HG03095 (cell line): ENCODE data around the gene IGSF3.
"Not testable (repeated sequence)": the region's sequence is repeated elsewhere in the genome, so short reads cannot be mapped to it uniquely, and the experiment has no call there.

ENCODE experiments used
- ATAC-seq: cut with Tn5 transposase; IDR thresholded peaks from one replicate; pipeline ENCODE4 v1.9.1; 2021; ENCODE audit warnings: moderate library complexity; ENCODE audit not compliant: unreplicated experiment

IGSF3 gene

GRCh38 chr1:116631996-116632925 is 35.3 kb downstream of the IGSF3 start:
- not testable (repeated sequence) for ATAC-seq

- ATAC-seq, result not testable (repeated sequence)
Measured at GRCh38 chr1:116631554-116631953, 36.0 kb downstream of the IGSF3 start.

GRCh38 chr1:116630057-116630456 is 37.5 kb downstream of the IGSF3 start:
- ATAC-seq, result not testable (repeated sequence)

- ATAC-seq, result not testable (repeated sequence)
Measured at GRCh38 chr1:116629441-116629840, 38.1 kb downstream of the IGSF3 start.

- ATAC-seq, result no peak
Measured at GRCh38 chr1:116628448-116628847, 39.1 kb downstream of the IGSF3 start.

- not testable (repeated sequence) for ATAC-seq
Measured at GRCh38 chr1:116627357-116627756, 40.2 kb downstream of the IGSF3 start.

GRCh38 chr1:116626915-116627314 is 40.6 kb downstream of the IGSF3 start:
- ATAC-seq, result not testable (repeated sequence)

GRCh38 chr1:116625155-116625554 is 42.4 kb downstream of the IGSF3 start:
- ATAC-seq, result not testable (repeated sequence)

GRCh38 chr1:116624040-116624439 is 43.5 kb downstream of the IGSF3 start:
- ATAC-seq, result no peak

- ATAC-seq, result not testable (repeated sequence)
Measured at GRCh38 chr1:116622496-116622895, 45.0 kb downstream of the IGSF3 start.

GRCh38 chr1:116621756-116622155 is 45.8 kb downstream of the IGSF3 start:
- ATAC-seq, result not testable (repeated sequence)

GRCh38 chr1:116620392-116620791 is 47.1 kb downstream of the IGSF3 start:
- ATAC-seq, result not testable (repeated sequence)

- not testable (repeated sequence) for ATAC-seq
Measured at GRCh38 chr1:116619106-116619505, 48.4 kb downstream of the IGSF3 start.

- ATAC-seq, result not testable (repeated sequence)
Measured at GRCh38 chr1:116617808-116618207, 49.7 kb downstream of the IGSF3 start.

- not testable (repeated sequence) for ATAC-seq
Measured at GRCh38 chr1:116613825-116614224, 53.7 kb downstream of the IGSF3 start.

GRCh38 chr1:116609801-116610371 is 57.6 kb downstream of the IGSF3 start:
- not testable (repeated sequence) for ATAC-seq

- not testable (repeated sequence) for ATAC-seq
Measured at GRCh38 chr1:116608841-116609240, 58.7 kb downstream of the IGSF3 start.

- not testable (repeated sequence) for ATAC-seq
Measured at GRCh38 chr1:116608151-116608550, 59.4 kb downstream of the IGSF3 start.

GRCh38 chr1:116607463-116607862 is 60.1 kb downstream of the IGSF3 start:
- not testable (repeated sequence) for ATAC-seq

GRCh38 chr1:116606067-116606466 is 61.5 kb downstream of the IGSF3 start:
- not testable (repeated sequence) for ATAC-seq

- ATAC-seq, result no peak
Measured at GRCh38 chr1:116605315-116605714, 62.2 kb downstream of the IGSF3 start.

GRCh38 chr1:116604408-116604807 is 63.1 kb downstream of the IGSF3 start:
- ATAC-seq, result not testable (repeated sequence)
